K562 (cell line): ENCODE data around the gene INTS1. TPM values are rescaled to one million over a fixed set of nuclear protein-coding genes. Genes with fewer than 3 reads are reported as not detected.
A peak's percentile ranks its signal among the peaks of the same experiment; 100 is the strongest.

Experiments
- FOS ChIP-seq: IDR thresholded peaks from 3 replicates; pipeline ENCODE4 v1.6.1; 2011; ENCODE audit not compliant: insufficient read length; ENCODE audit errors: extremely low read depth
- GATAD2B ChIP-seq: fragments of 450-650 bp; IDR thresholded peaks from 2 replicates; pipeline ENCODE4 v1.6.1; 2017; ENCODE audit warnings: mild to moderate bottlenecking, borderline replicate concordance
- LEF1 ChIP-seq: fragments of 450-650 bp; IDR thresholded peaks from 2 replicates; pipeline ENCODE4 v1.6.1; 2016; ENCODE audit warnings: mild to moderate bottlenecking
- MAFF ChIP-seq: IDR thresholded peaks from 2 replicates; pipeline ENCODE4 v1.6.1; 2012; ENCODE audit warnings: low read length, improper control_type of control experiment
- ZFPM2 ChIP-seq: fragments of 250-450 bp; sonication (Bioruptor Pico); IDR thresholded peaks from 2 replicates; pipeline ENCODE4 v1.5.1; 2022; ENCODE audit warnings: mild to moderate bottlenecking
- polyA plus RNA-seq, 8 experiments: library from polyadenylated mRNA; depleted of rRNA in 4 of 8; stranded (reverse) in 5 of 8; unstranded in 3 of 8; fragments of >200 nt; fragmentation: Nextera tagmentation in 2 of 8; fragmentation: Illumina TruSeq in 1 of 8; extraction: Ambion mirVana in 2 of 8; extraction: Trizol in 1 of 8; gene quantifications; 2 replicates each; pipeline versions ENCODE4 v1.2.1 to v1.2.3, GENCODE V29; 2011 to 2014; ENCODE audit warnings: inconsistent platforms in 1 of 8, missing spikeins in 1 of 8
- total RNA-seq, 7 experiments: library from RNA; depleted of rRNA in 6 of 7; stranded (reverse); fragments of >200 nt in 6 of 7; fragmentation: Illumina TruSeq in 2 of 7; extraction: Trizol in 2 of 7; gene quantifications; 2 replicates each; pipeline versions ENCODE4 v1.2.1 to v1.2.3, GENCODE V29; 2011 to 2021; ENCODE audit warnings: low replicate concordance in 1 of 7
- TF ChIP-seq, protein P1 (sequence below): IDR thresholded peaks from 3 replicates; pipeline ENCODE4 v1.6.1; 2011; ENCODE audit warnings: borderline replicate concordance, mild to moderate bottlenecking; ENCODE audit not compliant: insufficient read length, insufficient read depth
- TF ChIP-seq, protein P2 (sequence below): fragments of 450-650 bp; IDR thresholded peaks from 2 replicates; pipeline ENCODE4 v1.6.1; 2016; ENCODE audit warnings: mild to moderate bottlenecking, moderate library complexity
- TF ChIP-seq, protein P3 (sequence below): fragments of 250-450 bp; sonication (Bioruptor Pico); IDR thresholded peaks from 2 replicates; pipeline ENCODE4 v1.8.0; 2021; ENCODE audit warnings: mild to moderate bottlenecking, moderate library complexity
- TF ChIP-seq, protein P4 (sequence below), 2 experiments: IDR thresholded peaks; 2 replicates each; pipeline ENCODE4 v1.6.1; 2011; ENCODE audit warnings: borderline replicate concordance in 1 of 2, control low read depth in 1 of 2, low read depth in 1 of 2, low read length in 1 of 2, mild to moderate bottlenecking in 1 of 2, mixed read lengths in 1 of 2, moderate library complexity in 1 of 2; ENCODE audit not compliant: insufficient read depth in 1 of 2, insufficient read length in 1 of 2, poor library complexity in 1 of 2, severe bottlenecking in 1 of 2; ENCODE audit errors: extremely low read depth in 1 of 2

Gene INTS1
- total and polyA plus RNA-seq, 9 of the 15 experiments (the other 6 are each of a cell fraction or from before 2014, with no cell fraction given), result 0.34 to 119 (median 18.5) TPM

DNA sequence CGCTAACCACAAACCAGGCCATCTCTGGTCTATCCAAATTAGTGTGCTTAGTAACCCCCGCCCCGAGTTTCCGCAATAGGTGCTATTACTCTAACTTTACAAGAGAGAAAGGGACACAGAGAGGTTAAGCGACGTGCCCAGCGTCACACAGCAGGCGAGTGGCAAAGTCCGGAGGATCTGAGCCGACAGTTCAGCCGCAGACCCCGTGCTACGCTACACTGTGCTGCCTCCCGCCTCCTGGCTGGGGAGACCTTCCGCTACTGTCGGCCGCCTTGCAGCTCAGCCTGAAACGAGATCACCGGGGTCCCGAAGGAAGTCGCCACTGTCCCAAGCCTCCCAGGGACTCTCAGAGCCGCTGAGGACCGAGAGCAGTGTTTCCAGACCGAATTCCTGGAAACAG, 799 bp downstream of the INTS1 start (continued):
- no peak for TF ChIP-seq FOS
- TF ChIP-seq, protein P1, sequence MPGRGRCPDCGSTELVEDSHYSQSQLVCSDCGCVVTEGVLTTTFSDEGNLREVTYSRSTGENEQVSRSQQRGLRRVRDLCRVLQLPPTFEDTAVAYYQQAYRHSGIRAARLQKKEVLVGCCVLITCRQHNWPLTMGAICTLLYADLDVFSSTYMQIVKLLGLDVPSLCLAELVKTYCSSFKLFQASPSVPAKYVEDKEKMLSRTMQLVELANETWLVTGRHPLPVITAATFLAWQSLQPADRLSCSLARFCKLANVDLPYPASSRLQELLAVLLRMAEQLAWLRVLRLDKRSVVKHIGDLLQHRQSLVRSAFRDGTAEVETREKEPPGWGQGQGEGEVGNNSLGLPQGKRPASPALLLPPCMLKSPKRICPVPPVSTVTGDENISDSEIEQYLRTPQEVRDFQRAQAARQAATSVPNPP, result no peak
- TF ChIP-seq LEF1, result no peak
- TF ChIP-seq GATAD2B, result no peak
- TF ChIP-seq MAFF, result no peak
- TF ChIP-seq ZFPM2 (CRISPR knock-in tag), result no peak
- TF ChIP-seq, protein P2, sequence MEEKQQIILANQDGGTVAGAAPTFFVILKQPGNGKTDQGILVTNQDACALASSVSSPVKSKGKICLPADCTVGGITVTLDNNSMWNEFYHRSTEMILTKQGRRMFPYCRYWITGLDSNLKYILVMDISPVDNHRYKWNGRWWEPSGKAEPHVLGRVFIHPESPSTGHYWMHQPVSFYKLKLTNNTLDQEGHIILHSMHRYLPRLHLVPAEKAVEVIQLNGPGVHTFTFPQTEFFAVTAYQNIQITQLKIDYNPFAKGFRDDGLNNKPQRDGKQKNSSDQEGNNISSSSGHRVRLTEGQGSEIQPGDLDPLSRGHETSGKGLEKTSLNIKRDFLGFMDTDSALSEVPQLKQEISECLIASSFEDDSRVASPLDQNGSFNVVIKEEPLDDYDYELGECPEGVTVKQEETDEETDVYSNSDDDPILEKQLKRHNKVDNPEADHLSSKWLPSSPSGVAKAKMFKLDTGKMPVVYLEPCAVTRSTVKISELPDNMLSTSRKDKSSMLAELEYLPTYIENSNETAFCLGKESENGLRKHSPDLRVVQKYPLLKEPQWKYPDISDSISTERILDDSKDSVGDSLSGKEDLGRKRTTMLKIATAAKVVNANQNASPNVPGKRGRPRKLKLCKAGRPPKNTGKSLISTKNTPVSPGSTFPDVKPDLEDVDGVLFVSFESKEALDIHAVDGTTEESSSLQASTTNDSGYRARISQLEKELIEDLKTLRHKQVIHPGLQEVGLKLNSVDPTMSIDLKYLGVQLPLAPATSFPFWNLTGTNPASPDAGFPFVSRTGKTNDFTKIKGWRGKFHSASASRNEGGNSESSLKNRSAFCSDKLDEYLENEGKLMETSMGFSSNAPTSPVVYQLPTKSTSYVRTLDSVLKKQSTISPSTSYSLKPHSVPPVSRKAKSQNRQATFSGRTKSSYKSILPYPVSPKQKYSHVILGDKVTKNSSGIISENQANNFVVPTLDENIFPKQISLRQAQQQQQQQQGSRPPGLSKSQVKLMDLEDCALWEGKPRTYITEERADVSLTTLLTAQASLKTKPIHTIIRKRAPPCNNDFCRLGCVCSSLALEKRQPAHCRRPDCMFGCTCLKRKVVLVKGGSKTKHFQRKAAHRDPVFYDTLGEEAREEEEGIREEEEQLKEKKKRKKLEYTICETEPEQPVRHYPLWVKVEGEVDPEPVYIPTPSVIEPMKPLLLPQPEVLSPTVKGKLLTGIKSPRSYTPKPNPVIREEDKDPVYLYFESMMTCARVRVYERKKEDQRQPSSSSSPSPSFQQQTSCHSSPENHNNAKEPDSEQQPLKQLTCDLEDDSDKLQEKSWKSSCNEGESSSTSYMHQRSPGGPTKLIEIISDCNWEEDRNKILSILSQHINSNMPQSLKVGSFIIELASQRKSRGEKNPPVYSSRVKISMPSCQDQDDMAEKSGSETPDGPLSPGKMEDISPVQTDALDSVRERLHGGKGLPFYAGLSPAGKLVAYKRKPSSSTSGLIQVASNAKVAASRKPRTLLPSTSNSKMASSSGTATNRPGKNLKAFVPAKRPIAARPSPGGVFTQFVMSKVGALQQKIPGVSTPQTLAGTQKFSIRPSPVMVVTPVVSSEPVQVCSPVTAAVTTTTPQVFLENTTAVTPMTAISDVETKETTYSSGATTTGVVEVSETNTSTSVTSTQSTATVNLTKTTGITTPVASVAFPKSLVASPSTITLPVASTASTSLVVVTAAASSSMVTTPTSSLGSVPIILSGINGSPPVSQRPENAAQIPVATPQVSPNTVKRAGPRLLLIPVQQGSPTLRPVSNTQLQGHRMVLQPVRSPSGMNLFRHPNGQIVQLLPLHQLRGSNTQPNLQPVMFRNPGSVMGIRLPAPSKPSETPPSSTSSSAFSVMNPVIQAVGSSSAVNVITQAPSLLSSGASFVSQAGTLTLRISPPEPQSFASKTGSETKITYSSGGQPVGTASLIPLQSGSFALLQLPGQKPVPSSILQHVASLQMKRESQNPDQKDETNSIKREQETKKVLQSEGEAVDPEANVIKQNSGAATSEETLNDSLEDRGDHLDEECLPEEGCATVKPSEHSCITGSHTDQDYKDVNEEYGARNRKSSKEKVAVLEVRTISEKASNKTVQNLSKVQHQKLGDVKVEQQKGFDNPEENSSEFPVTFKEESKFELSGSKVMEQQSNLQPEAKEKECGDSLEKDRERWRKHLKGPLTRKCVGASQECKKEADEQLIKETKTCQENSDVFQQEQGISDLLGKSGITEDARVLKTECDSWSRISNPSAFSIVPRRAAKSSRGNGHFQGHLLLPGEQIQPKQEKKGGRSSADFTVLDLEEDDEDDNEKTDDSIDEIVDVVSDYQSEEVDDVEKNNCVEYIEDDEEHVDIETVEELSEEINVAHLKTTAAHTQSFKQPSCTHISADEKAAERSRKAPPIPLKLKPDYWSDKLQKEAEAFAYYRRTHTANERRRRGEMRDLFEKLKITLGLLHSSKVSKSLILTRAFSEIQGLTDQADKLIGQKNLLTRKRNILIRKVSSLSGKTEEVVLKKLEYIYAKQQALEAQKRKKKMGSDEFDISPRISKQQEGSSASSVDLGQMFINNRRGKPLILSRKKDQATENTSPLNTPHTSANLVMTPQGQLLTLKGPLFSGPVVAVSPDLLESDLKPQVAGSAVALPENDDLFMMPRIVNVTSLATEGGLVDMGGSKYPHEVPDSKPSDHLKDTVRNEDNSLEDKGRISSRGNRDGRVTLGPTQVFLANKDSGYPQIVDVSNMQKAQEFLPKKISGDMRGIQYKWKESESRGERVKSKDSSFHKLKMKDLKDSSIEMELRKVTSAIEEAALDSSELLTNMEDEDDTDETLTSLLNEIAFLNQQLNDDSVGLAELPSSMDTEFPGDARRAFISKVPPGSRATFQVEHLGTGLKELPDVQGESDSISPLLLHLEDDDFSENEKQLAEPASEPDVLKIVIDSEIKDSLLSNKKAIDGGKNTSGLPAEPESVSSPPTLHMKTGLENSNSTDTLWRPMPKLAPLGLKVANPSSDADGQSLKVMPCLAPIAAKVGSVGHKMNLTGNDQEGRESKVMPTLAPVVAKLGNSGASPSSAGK, result no peak
- TF ChIP-seq, protein P3, sequence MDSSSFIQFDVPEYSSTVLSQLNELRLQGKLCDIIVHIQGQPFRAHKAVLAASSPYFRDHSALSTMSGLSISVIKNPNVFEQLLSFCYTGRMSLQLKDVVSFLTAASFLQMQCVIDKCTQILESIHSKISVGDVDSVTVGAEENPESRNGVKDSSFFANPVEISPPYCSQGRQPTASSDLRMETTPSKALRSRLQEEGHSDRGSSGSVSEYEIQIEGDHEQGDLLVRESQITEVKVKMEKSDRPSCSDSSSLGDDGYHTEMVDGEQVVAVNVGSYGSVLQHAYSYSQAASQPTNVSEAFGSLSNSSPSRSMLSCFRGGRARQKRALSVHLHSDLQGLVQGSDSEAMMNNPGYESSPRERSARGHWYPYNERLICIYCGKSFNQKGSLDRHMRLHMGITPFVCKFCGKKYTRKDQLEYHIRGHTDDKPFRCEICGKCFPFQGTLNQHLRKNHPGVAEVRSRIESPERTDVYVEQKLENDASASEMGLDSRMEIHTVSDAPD, result no peak
- TF ChIP-seq, protein P4, sequence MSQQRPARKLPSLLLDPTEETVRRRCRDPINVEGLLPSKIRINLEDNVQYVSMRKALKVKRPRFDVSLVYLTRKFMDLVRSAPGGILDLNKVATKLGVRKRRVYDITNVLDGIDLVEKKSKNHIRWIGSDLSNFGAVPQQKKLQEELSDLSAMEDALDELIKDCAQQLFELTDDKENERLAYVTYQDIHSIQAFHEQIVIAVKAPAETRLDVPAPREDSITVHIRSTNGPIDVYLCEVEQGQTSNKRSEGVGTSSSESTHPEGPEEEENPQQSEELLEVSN (IDR thresholded peaks at IDR 0.05; ENCODE audit: borderline replicate concordance in 1 of 2, extremely low read depth in 1 of 2, insufficient read depth in 1 of 2, insufficient read length in 1 of 2, low read depth in 1 of 2, low read length in 1 of 2, poor library complexity in 1 of 2, severe bottlenecking in 1 of 2), result peak in 1 of 2 experiments; percentile 41
